Measurements from ENCODE around the gene STK26.

GRCh38 chrX:132085786-132086185 lies 62.7 kb downstream of the STK26 start:
- TF ChIP-seq, protein P1, sequence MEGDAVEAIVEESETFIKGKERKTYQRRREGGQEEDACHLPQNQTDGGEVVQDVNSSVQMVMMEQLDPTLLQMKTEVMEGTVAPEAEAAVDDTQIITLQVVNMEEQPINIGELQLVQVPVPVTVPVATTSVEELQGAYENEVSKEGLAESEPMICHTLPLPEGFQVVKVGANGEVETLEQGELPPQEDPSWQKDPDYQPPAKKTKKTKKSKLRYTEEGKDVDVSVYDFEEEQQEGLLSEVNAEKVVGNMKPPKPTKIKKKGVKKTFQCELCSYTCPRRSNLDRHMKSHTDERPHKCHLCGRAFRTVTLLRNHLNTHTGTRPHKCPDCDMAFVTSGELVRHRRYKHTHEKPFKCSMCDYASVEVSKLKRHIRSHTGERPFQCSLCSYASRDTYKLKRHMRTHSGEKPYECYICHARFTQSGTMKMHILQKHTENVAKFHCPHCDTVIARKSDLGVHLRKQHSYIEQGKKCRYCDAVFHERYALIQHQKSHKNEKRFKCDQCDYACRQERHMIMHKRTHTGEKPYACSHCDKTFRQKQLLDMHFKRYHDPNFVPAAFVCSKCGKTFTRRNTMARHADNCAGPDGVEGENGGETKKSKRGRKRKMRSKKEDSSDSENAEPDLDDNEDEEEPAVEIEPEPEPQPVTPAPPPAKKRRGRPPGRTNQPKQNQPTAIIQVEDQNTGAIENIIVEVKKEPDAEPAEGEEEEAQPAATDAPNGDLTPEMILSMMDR (IDR thresholded peaks at IDR 0.05; ENCODE audit: low read depth, low read length), result no peak
- no peak for TF ChIP-seq POLR2A (IDR thresholded peaks at IDR 0.05; ENCODE audit: extremely low read depth, insufficient read length)
